H1 (cell line): Measurements from ENCODE around the gene BTG2. TPM values are rescaled to one million over a fixed set of nuclear protein-coding genes. Genes with fewer than 3 reads are reported as not detected.
A peak's percentile ranks its signal among the peaks of the same experiment; 100 is the strongest.

Experiments used
- CTCF ChIA-PET: fragments of 300-600 bp; sonication (Branson Sonifier 250); formaldehyde crosslinking; loops from one replicate; lab custom pipeline; 2021; ENCODE audit not compliant: partially characterized antibody; lab: Charles Lee
- POLR2A ChIA-PET: fragments of 300-600 bp; sonication (Branson Sonifier 250); formaldehyde crosslinking; loops from one replicate; lab custom pipeline; 2021; ENCODE audit warnings: inconsistent platforms; ENCODE audit not compliant: partially characterized antibody; lab: Charles Lee
- DNase-seq, 2 experiments: peaks; one replicate each; pipeline versions ENCODE4 v3.0.0 to v3.0.0-alpha.2; 2010 to 2022; ENCODE audit warnings: low spot score in 2 of 2, low read depth in 1 of 2, mixed read lengths in 1 of 2
- FAIRE-seq: peaks from 2 replicates; lab custom pipeline; 2011; peaks lifted over from hg19 to GRCh38; lab: Jason Lieb, UNC
- H2AFZ ChIP-seq: 2 replicates; pipeline ENCODE4 v1.8.1; 2012; ENCODE audit warnings: low read length, inconsistent platforms
- H2AK5ac ChIP-seq: 2 replicates; pipeline ENCODE4 v1.6.1; 2013; ENCODE audit warnings: low read depth, low read length
- H2BK120ac ChIP-seq: replicated peaks from 2 replicates; pipeline ENCODE3; 2013; ENCODE audit warnings: low read depth, low read length, inconsistent platforms
- H2BK12ac ChIP-seq: 2 replicates; pipeline ENCODE4 v1.6.1; 2013; ENCODE audit warnings: low read depth, low read length
- H2BK15ac ChIP-seq: 2 replicates; pipeline ENCODE4 v1.6.1; 2013; ENCODE audit warnings: low read length
- H2BK20ac ChIP-seq: 2 replicates; pipeline ENCODE4 v1.6.1; 2013; ENCODE audit warnings: low read length
- H2BK5ac ChIP-seq: 2 replicates; pipeline ENCODE4 v1.6.1; 2013; ENCODE audit warnings: low read depth, low read length
- H3K14ac ChIP-seq: 2 replicates; pipeline ENCODE4 v1.6.1; 2013; ENCODE audit warnings: inconsistent platforms; ENCODE audit not compliant: insufficient read length
- H3K18ac ChIP-seq: 2 replicates; pipeline ENCODE4 v1.6.1; 2013; ENCODE audit warnings: low read length; ENCODE audit errors: extremely low read depth
- H3K23ac ChIP-seq: 2 replicates; pipeline ENCODE4 v1.6.1; 2013; ENCODE audit warnings: inconsistent platforms; ENCODE audit not compliant: insufficient read length
- H3K23me2 ChIP-seq: 2 replicates; pipeline ENCODE4 v1.6.1; 2013; ENCODE audit warnings: low read depth, low read length
- H3K27ac ChIP-seq: 2 replicates; pipeline ENCODE4 v1.6.1; 2011; ENCODE audit warnings: low read depth, low read length, inconsistent platforms
- H3K27me3 ChIP-seq, 4 experiments: replicated peaks in 1 of 4; 1 replicate in 1 of 4; 2 replicates in 3 of 4; pipeline versions ENCODE4 v1.6.1 to v1.8.1; 2011 to 2013; ENCODE audit warnings: low read length in 3 of 4, mild to moderate bottlenecking in 3 of 4, inconsistent platforms in 2 of 4, mixed read lengths in 2 of 4, moderate library complexity in 1 of 4; ENCODE audit not compliant: control insufficient read depth in 3 of 4, insufficient read depth in 3 of 4; ENCODE audit errors: extremely low read depth in 1 of 4
- H3K36me3 ChIP-seq, 4 experiments: 2 replicates each; pipeline versions ENCODE4 v1.6.1 to v1.8.1; 2011 to 2013; ENCODE audit warnings: mild to moderate bottlenecking in 4 of 4, low read length in 3 of 4, moderate library complexity in 2 of 4, control low read depth in 1 of 4, inconsistent platforms in 1 of 4; ENCODE audit not compliant: insufficient read depth in 4 of 4, control insufficient read depth in 2 of 4
- H3K4ac ChIP-seq: replicated peaks from 2 replicates; pipeline ENCODE3; 2013; ENCODE audit warnings: low read length, low read depth, mixed read lengths, inconsistent platforms; ENCODE audit not compliant: insufficient read length
- H3K4me1 ChIP-seq, 4 experiments: replicated peaks in 1 of 4; 1 replicate in 1 of 4; 2 replicates in 3 of 4; pipeline versions ENCODE4 v1.6.1 to v1.8.1; 2011 to 2013; ENCODE audit warnings: low read length in 3 of 4, inconsistent platforms in 2 of 4, mixed read lengths in 1 of 4; ENCODE audit not compliant: insufficient read depth in 4 of 4, control insufficient read depth in 3 of 4
- H3K4me2 ChIP-seq, 2 experiments: 2 replicates each; pipeline versions ENCODE4 v1.6.1 to v1.8.1; 2011 to 2013; ENCODE audit warnings: low read depth in 2 of 2, low read length in 2 of 2, control low read depth in 1 of 2, inconsistent platforms in 1 of 2, mild to moderate bottlenecking in 1 of 2; ENCODE audit not compliant: insufficient read depth in 1 of 2
- H3K4me3 ChIP-seq, 4 experiments: fragments of 200-600, 300-600 bp in 1 of 4; sonication (generic), shearing (Covaris generic), sonication (Bioruptor Twin) in 1 of 4; 2 replicates each; pipeline versions ENCODE4 v1.5.1 to v1.8.1; 2011 to 2016; ENCODE audit warnings: low read length in 4 of 4, low read depth in 3 of 4, control low read depth in 2 of 4, inconsistent platforms in 2 of 4, mild to moderate bottlenecking in 2 of 4, mixed read lengths in 1 of 4, moderate library complexity in 1 of 4; ENCODE audit not compliant: insufficient read depth in 2 of 4; ENCODE audit errors: extremely low read depth in 1 of 4
- H3K56ac ChIP-seq: replicated peaks from 2 replicates; pipeline ENCODE3; 2013; ENCODE audit warnings: low read depth, mild to moderate bottlenecking, mixed read lengths, low read length, inconsistent platforms; ENCODE audit not compliant: insufficient read length
- H3K79me1 ChIP-seq: 2 replicates; pipeline ENCODE4 v1.6.1; 2013; ENCODE audit warnings: low read depth, low read length, control low read depth
- H3K79me2 ChIP-seq, 2 experiments: 2 replicates each; pipeline versions ENCODE4 v1.6.1 to v1.8.1; 2012 to 2013; ENCODE audit warnings: low read length in 2 of 2, mild to moderate bottlenecking in 2 of 2, inconsistent platforms in 1 of 2; ENCODE audit not compliant: insufficient read depth in 2 of 2, control insufficient read depth in 1 of 2
- H3K9ac ChIP-seq, 4 experiments: replicated peaks in 1 of 4; 1 replicate in 1 of 4; 2 replicates in 3 of 4; pipeline versions ENCODE4 v1.6.1 to v1.8.1; 2011 to 2013; ENCODE audit warnings: low read depth in 3 of 4, low read length in 3 of 4, control low read depth in 2 of 4, mild to moderate bottlenecking in 2 of 4, moderate library complexity in 2 of 4, inconsistent platforms in 1 of 4; ENCODE audit errors: extremely low read depth in 1 of 4
- H3K9me3 ChIP-seq, 2 experiments: 2 replicates each; pipeline versions ENCODE4 v1.6.1 to v1.8.1; 2012 to 2013; ENCODE audit warnings: mild to moderate bottlenecking in 2 of 2, moderate library complexity in 2 of 2, control low read depth in 1 of 2, inconsistent platforms in 1 of 2, low read depth in 1 of 2, low read length in 1 of 2, mixed read lengths in 1 of 2; ENCODE audit not compliant: insufficient read depth in 2 of 2
- H4K20me1 ChIP-seq, 2 experiments: replicated peaks in 1 of 2; 2 replicates each; pipeline versions ENCODE3 to v1.8.1; 2011 to 2013; ENCODE audit warnings: inconsistent platforms in 2 of 2, low read length in 2 of 2, mild to moderate bottlenecking in 1 of 2; ENCODE audit not compliant: insufficient read depth in 2 of 2, control insufficient read depth in 1 of 2
- H4K5ac ChIP-seq: 2 replicates; pipeline ENCODE4 v1.6.1; 2013; ENCODE audit warnings: low read length, low read depth, mixed read lengths, inconsistent platforms; ENCODE audit not compliant: insufficient read length
- H4K8ac ChIP-seq: 2 replicates; pipeline ENCODE4 v1.8.0; 2013; ENCODE audit warnings: mild to moderate bottlenecking, moderate library complexity, low read length, inconsistent platforms; ENCODE audit not compliant: insufficient read depth; ENCODE audit errors: extremely low read depth
- H4K91ac ChIP-seq: replicated peaks from 2 replicates; pipeline ENCODE3; 2013; ENCODE audit warnings: low read length, mixed read lengths, inconsistent platforms; ENCODE audit not compliant: insufficient read length
- ATF2 ChIP-seq: IDR thresholded peaks from 2 replicates; pipeline ENCODE4 v1.6.1; 2012; ENCODE audit warnings: low read length, inconsistent platforms
- BRCA1 ChIP-seq: IDR thresholded peaks from 2 replicates; pipeline ENCODE4 v1.6.1; 2012; ENCODE audit warnings: low read depth, low read length, improper control_type of control experiment
- FOSL1 ChIP-seq: IDR thresholded peaks from 2 replicates; pipeline ENCODE4 v1.6.1; 2011; ENCODE audit warnings: mild to moderate bottlenecking, low read depth, low read length, moderate library complexity; ENCODE audit not compliant: insufficient read depth
- HDAC6 ChIP-seq: IDR thresholded peaks from one replicate; pipeline ENCODE4 v1.7.1; 2012; ENCODE audit warnings: low read depth, mild to moderate bottlenecking, inconsistent platforms, low read length, moderate library complexity
- MAFK ChIP-seq: IDR thresholded peaks from 2 replicates; pipeline ENCODE4 v1.6.1; 2012; ENCODE audit warnings: low read depth, mild to moderate bottlenecking, improper control_type of control experiment, low read length
- SUZ12 ChIP-seq: fragments of 200-600 bp; sonication (generic); IDR thresholded peaks from 2 replicates; pipeline ENCODE4 v1.6.1; 2012; ENCODE audit warnings: mild to moderate bottlenecking, inconsistent platforms, low read length, moderate library complexity, mixed read lengths
- WGBS, 2 experiments: shearing (Covaris generic) in 1 of 2; methylation state at CpG; one replicate each; pipeline versions ENCODE4 v1.1.6 to v1.1.7; 2013 to 2015; ENCODE audit warnings: low lambda C conversion rate in 2 of 2, mixed read lengths in 2 of 2, inconsistent platforms in 1 of 2, low coverage in 1 of 2, missing lambda C conversion rate in 1 of 2; ENCODE audit not compliant: insufficient replicate concordance in 2 of 2, insufficient coverage in 1 of 2, insufficient read length in 1 of 2; ENCODE audit errors: extremely low coverage in 1 of 2, missing lambda C conversion rate in 1 of 2; 5-methylcytosine and 5-hydroxymethylcytosine counted together
- long read RNA-seq, 2 experiments: library from RNA in 1 of 2; library from capped mRNA in 1 of 2; stranded (forward); transcript quantifications; one replicate each; pipeline ENCODE4 v2.0.0, GENCODE V29; 2021; ENCODE audit warnings: inconsistent platforms in 1 of 2
- polyA minus RNA-seq, 3 experiments: library from RNA; depleted of rRNA, polyadenylated mRNA; stranded (reverse); fragments of >200 nt; gene quantifications; 1 replicate in 2 of 3; 2 replicates in 1 of 3; pipeline ENCODE4 v1.2.3, GENCODE V29; 2011
- polyA plus RNA-seq, 7 experiments: library from polyadenylated mRNA; depleted of rRNA in 3 of 7; stranded (reverse) in 5 of 7; unstranded in 2 of 7; fragments of >200 nt in 5 of 7; fragments of 200-250 nt in 2 of 7; gene quantifications; 1 replicate in 5 of 7; 2 replicates in 1 of 7; 4 replicates in 1 of 7; pipeline versions ENCODE4 v1.2.1 to v1.2.3, GENCODE V29; 2011 to 2013; ENCODE audit warnings: missing spikeins in 2 of 7, mixed read lengths in 2 of 7
- total RNA-seq: library from RNA; stranded (reverse); fragmentation: NEBNext Ultra II Directional; extraction: Animal tissue kit (Norgen Biotek cat#: 25700); gene quantifications from 2 replicates; pipeline ENCODE4 v1.2.1, GENCODE V29; 2021

BTG2 gene
- total RNA-seq = 4.1 and 4.8 TPM in 2 replicates
- 11.0 and 15.1 TPM in 2 replicates for polyA plus RNA-seq (2011; rRNA removed)
- polyA plus RNA-seq (2011; cell fraction: cytosol; rRNA removed) = 10.1 TPM
- polyA plus RNA-seq (2011; cell fraction: nucleus; rRNA removed) = 10.0 TPM
- polyA plus RNA-seq (2012, experiment 1 of 2) = 5.6 to 6.3 TPM (median 5.9 TPM) in 4 replicates
- 7.6 TPM for polyA plus RNA-seq (2012, experiment 2 of 2)
- 2.1 TPM for polyA plus RNA-seq (2013, experiment 1 of 2)
- 2.6 TPM for polyA plus RNA-seq (2013, experiment 2 of 2)
- 7.2 and 7.6 TPM in 2 replicates for polyA minus RNA-seq (2011; rRNA and poly(A)+ RNA removed)
- 9.8 TPM for polyA minus RNA-seq (2011; cell fraction: cytosol; rRNA and poly(A)+ RNA removed)
- polyA minus RNA-seq (2011; cell fraction: nucleus; rRNA and poly(A)+ RNA removed) = 19.8 TPM
- long read RNA-seq, experiment 1, partial matches to known transcripts = 0 of 7 reads
- long read RNA-seq, experiment 1, other reads (novel, unspliced or antisense) = 7 of 7 reads
- long read RNA-seq, experiment 2, partial matches to known transcripts = 0 of 2 reads
- long read RNA-seq, experiment 2, other reads (novel, unspliced or antisense) = 2 of 2 reads

- H3K36me3 ChIP-seq = no peaks in the 10 kb centered on the region; a peak in 1 of 8 replicates
- H2AK5ac ChIP-seq = no peak within 1 kb of the TSS; the same call in 1 of the 2 replicates
- peak within 1 kb of the TSS; percentile 86 for H3K18ac ChIP-seq
- H3K56ac ChIP-seq = no peak within 1 kb of the TSS
- H3K9ac ChIP-seq = peak within 1 kb of the TSS; percentile 59 to 93 (median 70)
- peak within 1 kb of the TSS; percentile 80; the same call in 1 of the 2 replicates for H2BK12ac ChIP-seq
- H2BK20ac ChIP-seq = no peak within 1 kb of the TSS
- peak within 1 kb of the TSS; percentile 72; the same call in 1 of the 2 replicates for H2BK15ac ChIP-seq
- FAIRE-seq (no peak), DNase-seq (peak; percentile 70 to 85)
- no peak within 1 kb of the TSS for H3K27ac ChIP-seq
- H4K8ac ChIP-seq = peak within 1 kb of the TSS; percentile 78; the same call in 1 of the 2 replicates
- 4% methylated on average over 45 of the region's 79 CpGs; no CpG with 5 or more reads in 1 of the 2 experiments for WGBS, 2 experiments
- no peak within 1 kb of the TSS for H2BK5ac ChIP-seq
- H3K4me3 ChIP-seq = peak within 1 kb of the TSS; percentile 74 to 92 (median 78)
- peaks cover 13% of the 10 kb centered on the region for H3K23me2 ChIP-seq
- H3K9me3 ChIP-seq = no peaks in the 10 kb centered on the region
- H3K79me2 ChIP-seq = no peaks in the 10 kb centered on the region
- ChIA-PET CTCF (interaction anchor here (1.0 to 9.3 kb wide), 6 partner anchors 10 to 35 kb away, joined by 4 to 123 read pairs (median 24); no protein-coding TSS in a partner anchor), POLR2A (interaction anchor here (0.6 to 3.3 kb wide), 5 partner anchors 12 to 299 kb away, joined by 3 to 11 read pairs (median 5); no protein-coding TSS in a partner anchor)
- H3K23ac ChIP-seq = no peak within 1 kb of the TSS
- H3K4me2 ChIP-seq = peak within 1 kb of the TSS; percentile 82 to 88
- H3K79me1 ChIP-seq = no peaks in the 10 kb centered on the region
- H3K14ac ChIP-seq = no peak within 1 kb of the TSS
- H3K27me3 ChIP-seq = peaks cover 41 to 86% (median 77%) of the 10 kb centered on the region in 4 experiments
- no peak within 1 kb of the TSS for H2BK120ac ChIP-seq
- H2AFZ ChIP-seq = peak within 1 kb of the TSS; percentile 92
- peak within 1 kb of the TSS; percentile 11 for H4K91ac ChIP-seq
- peaks cover 5 to 24% of the 10 kb centered on the region in 2 experiments for H4K20me1 ChIP-seq
- no peak within 1 kb of the TSS for H4K5ac ChIP-seq
- H3K4ac ChIP-seq = no peak within 1 kb of the TSS
- H3K4me1 ChIP-seq = peaks cover 14 to 33% (median 18%) of the 10 kb centered on the region in 4 experiments
- TF ChIP-seq SUZ12 = no peak
- TF ChIP-seq MAFK = no peak
- no peak for TF ChIP-seq FOSL1
- TF ChIP-seq HDAC6 = no peak
- TF ChIP-seq BRCA1 = no peak
- peak; percentile 70; the same call in 1 of the 2 replicates for TF ChIP-seq ATF2
Measured at GRCh38 chr1:203304919-203305808, at the start of gene BTG2. BTG2 (plus strand) TSS chr1:203305519; CDS start chr1:203305607, 88 bp downstream.
